HepG2 (cell line): ENCODE data around the gene TP73. TPM values are rescaled to one million over a fixed set of nuclear protein-coding genes. Genes with fewer than 3 reads are reported as not detected.

Source experiments
- CREB1 ChIP-seq, 2 experiments: fragments of 450-650 bp in 1 of 2; IDR thresholded peaks; 2 replicates each; pipeline ENCODE4 v1.6.1; 2016 to 2017; ENCODE audit warnings: control low read depth in 1 of 2, mild to moderate bottlenecking in 1 of 2, missing compliant biosample characterization in 1 of 2, missing genetic modification characterization in 1 of 2
- HCFC1 ChIP-seq: fragments of 150-350 bp; IDR thresholded peaks from 2 replicates; pipeline ENCODE4 v1.6.1; 2014; ENCODE audit warnings: low read depth, low read length
- SPEN ChIP-seq: sonication (generic); formaldehyde crosslinking; IDR thresholded peaks from 2 replicates; pipeline ENCODE4 v1.5.1; 2020; ENCODE audit warnings: low read depth, mild to moderate bottlenecking, missing genetic modification reagents
- ZNF558 ChIP-seq: sonication (generic); formaldehyde crosslinking; IDR thresholded peaks from 2 replicates; pipeline ENCODE4 v1.9.0; 2022; ENCODE audit warnings: mild to moderate bottlenecking, missing genetic modification reagents, borderline replicate concordance
- ZNF564 ChIP-seq: sonication (generic); formaldehyde crosslinking; IDR thresholded peaks from 2 replicates; pipeline ENCODE4 v1.8.1; 2023; ENCODE audit warnings: mild to moderate bottlenecking, missing genetic modification reagents
- ZNF644 ChIP-seq: IDR thresholded peaks from 2 replicates; pipeline ENCODE4 v1.6.1; 2016; ENCODE audit warnings: low read depth
- ZNF775 ChIP-seq: sonication (generic); formaldehyde crosslinking; IDR thresholded peaks from 2 replicates; pipeline ENCODE4 v1.4.0; 2020; ENCODE audit warnings: missing genetic modification reagents, mild to moderate bottlenecking, moderate library complexity, borderline replicate concordance
- polyA plus RNA-seq, 8 experiments: library from polyadenylated mRNA; depleted of rRNA in 3 of 8; stranded (reverse) in 7 of 8; unstranded in 1 of 8; fragments of >200 nt; fragmentation: Illumina TruSeq in 4 of 8; extraction: Trizol in 4 of 8; gene quantifications; 2 replicates each; pipeline versions ENCODE4 v1.2.1 to v1.2.3, GENCODE V29; 2011 to 2016; ENCODE audit warnings: low read depth in 4 of 8, missing spikeins in 1 of 8, mixed read lengths in 1 of 8; ENCODE audit not compliant: insufficient read depth in 1 of 8
- total RNA-seq, 5 experiments: library from RNA; depleted of rRNA; stranded (reverse); fragments of >200 nt; fragmentation: Illumina TruSeq; extraction: Trizol; gene quantifications; 2 replicates each; pipeline ENCODE4 v1.2.3, GENCODE V29; 2016; ENCODE audit warnings: low read depth in 1 of 5
- TF ChIP-seq, protein P1 (sequence below): sonication (generic); formaldehyde crosslinking; IDR thresholded peaks from 2 replicates; pipeline ENCODE4 v1.4.0; 2020; ENCODE audit warnings: mild to moderate bottlenecking, missing genetic modification reagents, borderline replicate concordance
- TF ChIP-seq, protein P2 (sequence below): sonication (generic); formaldehyde crosslinking; IDR thresholded peaks from 2 replicates; pipeline ENCODE4 v1.9.0; 2022; ENCODE audit warnings: missing genetic modification reagents, mild to moderate bottlenecking, borderline replicate concordance
- TF ChIP-seq, protein P3 (sequence below): sonication (generic); formaldehyde crosslinking; IDR thresholded peaks from 2 replicates; pipeline ENCODE4 v1.8.1; 2023; ENCODE audit warnings: mild to moderate bottlenecking, missing genetic modification reagents
- TF ChIP-seq, protein P4 (sequence below): sonication (generic); formaldehyde crosslinking; IDR thresholded peaks from 2 replicates; pipeline ENCODE4 v1.5.1; 2020; ENCODE audit warnings: mild to moderate bottlenecking, missing genetic modification reagents, moderate library complexity
- TF ChIP-seq, protein P5 (sequence below): sonication (generic); formaldehyde crosslinking; conservative IDR thresholded peaks from 2 replicates; pipeline ENCODE4 v1.8.0; 2022; ENCODE audit warnings: missing genetic modification reagents

TP73 gene
- total and polyA plus RNA-seq, 2 of the 13 experiments (the other 11 are each of a cell fraction or from before 2014, with no cell fraction given) = 0.49 to 1.1 TPM

DNA sequence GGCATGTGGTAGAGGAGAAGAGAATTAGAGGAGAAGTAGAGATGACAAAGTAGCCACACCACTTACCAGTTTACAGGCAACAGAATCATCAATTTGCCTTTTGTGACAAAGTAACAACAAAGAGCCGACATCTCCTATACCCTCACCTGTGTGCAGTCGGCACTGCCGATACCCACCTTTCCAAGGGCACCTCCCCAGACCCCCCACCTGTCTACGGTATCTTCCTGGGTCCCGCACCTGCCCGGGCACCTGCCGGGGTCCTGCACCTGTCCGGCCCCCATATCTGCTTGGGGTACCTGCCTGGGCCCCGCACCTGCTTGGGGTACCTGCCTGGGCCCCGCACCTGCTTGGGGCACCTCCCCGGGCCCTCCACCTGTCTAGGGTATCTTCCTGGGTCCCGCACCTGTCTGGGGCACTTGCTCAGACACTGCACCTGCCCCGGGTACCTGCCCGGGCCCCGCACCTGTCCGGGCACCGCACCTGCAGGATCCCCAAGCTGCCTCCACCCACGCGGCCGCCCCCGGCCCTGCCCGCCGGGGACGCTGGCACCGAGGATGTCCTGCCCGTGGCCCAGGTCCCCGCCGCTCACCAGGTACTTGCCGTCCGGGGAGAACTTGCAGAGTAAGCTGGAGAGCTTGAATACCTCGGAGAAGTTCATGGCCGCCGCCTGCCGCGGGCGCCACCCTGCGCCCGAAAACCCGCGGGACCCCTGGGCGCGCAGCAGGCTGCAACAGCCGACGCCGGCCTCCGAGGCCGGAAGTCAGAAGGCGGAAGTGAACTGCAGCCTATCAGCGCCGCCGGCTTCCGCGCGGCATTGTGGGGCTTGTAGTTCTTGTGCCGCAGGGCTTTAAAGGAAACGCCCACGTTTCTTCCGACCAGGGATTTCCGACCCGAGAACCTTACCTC lies 2.7 kb upstream of the TP73 start, which contains the start of gene WRAP73 (continued):
- TF ChIP-seq CREB1 (IDR thresholded peaks at IDR 0.05) (peak; percentile 54), CREB1 (CRISPR knock-in tag; IDR thresholded peaks at IDR 0.05) (peak; percentile 71; the same call in 1 of the 2 replicates), HCFC1 (peak; percentile 90), ZNF564 (CRISPR knock-in tag) (no peak), SPEN (CRISPR knock-in tag) (peak; percentile 67), ZNF775 (CRISPR knock-in tag) (no peak), ZNF558 (CRISPR knock-in tag) (no peak), ZNF644 (no peak)
- TF ChIP-seq, protein P1, sequence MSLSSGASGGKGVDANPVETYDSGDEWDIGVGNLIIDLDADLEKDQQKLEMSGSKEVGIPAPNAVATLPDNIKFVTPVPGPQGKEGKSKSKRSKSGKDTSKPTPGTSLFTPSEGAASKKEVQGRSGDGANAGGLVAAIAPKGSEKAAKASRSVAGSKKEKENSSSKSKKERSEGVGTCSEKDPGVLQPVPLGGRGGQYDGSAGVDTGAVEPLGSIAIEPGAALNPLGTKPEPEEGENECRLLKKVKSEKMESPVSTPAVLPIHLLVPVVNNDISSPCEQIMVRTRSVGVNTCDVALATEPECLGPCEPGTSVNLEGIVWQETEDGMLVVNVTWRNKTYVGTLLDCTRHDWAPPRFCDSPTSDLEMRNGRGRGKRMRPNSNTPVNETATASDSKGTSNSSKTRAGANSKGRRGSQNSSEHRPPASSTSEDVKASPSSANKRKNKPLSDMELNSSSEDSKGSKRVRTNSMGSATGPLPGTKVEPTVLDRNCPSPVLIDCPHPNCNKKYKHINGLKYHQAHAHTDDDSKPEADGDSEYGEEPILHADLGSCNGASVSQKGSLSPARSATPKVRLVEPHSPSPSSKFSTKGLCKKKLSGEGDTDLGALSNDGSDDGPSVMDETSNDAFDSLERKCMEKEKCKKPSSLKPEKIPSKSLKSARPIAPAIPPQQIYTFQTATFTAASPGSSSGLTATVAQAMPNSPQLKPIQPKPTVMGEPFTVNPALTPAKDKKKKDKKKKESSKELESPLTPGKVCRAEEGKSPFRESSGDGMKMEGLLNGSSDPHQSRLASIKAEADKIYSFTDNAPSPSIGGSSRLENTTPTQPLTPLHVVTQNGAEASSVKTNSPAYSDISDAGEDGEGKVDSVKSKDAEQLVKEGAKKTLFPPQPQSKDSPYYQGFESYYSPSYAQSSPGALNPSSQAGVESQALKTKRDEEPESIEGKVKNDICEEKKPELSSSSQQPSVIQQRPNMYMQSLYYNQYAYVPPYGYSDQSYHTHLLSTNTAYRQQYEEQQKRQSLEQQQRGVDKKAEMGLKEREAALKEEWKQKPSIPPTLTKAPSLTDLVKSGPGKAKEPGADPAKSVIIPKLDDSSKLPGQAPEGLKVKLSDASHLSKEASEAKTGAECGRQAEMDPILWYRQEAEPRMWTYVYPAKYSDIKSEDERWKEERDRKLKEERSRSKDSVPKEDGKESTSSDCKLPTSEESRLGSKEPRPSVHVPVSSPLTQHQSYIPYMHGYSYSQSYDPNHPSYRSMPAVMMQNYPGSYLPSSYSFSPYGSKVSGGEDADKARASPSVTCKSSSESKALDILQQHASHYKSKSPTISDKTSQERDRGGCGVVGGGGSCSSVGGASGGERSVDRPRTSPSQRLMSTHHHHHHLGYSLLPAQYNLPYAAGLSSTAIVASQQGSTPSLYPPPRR (CRISPR knock-in tag) = no peak
- TF ChIP-seq, protein P2, sequence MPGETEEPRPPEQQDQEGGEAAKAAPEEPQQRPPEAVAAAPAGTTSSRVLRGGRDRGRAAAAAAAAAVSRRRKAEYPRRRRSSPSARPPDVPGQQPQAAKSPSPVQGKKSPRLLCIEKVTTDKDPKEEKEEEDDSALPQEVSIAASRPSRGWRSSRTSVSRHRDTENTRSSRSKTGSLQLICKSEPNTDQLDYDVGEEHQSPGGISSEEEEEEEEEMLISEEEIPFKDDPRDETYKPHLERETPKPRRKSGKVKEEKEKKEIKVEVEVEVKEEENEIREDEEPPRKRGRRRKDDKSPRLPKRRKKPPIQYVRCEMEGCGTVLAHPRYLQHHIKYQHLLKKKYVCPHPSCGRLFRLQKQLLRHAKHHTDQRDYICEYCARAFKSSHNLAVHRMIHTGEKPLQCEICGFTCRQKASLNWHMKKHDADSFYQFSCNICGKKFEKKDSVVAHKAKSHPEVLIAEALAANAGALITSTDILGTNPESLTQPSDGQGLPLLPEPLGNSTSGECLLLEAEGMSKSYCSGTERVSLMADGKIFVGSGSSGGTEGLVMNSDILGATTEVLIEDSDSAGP (CRISPR knock-in tag) = peak; percentile 79
- TF ChIP-seq, protein P3, sequence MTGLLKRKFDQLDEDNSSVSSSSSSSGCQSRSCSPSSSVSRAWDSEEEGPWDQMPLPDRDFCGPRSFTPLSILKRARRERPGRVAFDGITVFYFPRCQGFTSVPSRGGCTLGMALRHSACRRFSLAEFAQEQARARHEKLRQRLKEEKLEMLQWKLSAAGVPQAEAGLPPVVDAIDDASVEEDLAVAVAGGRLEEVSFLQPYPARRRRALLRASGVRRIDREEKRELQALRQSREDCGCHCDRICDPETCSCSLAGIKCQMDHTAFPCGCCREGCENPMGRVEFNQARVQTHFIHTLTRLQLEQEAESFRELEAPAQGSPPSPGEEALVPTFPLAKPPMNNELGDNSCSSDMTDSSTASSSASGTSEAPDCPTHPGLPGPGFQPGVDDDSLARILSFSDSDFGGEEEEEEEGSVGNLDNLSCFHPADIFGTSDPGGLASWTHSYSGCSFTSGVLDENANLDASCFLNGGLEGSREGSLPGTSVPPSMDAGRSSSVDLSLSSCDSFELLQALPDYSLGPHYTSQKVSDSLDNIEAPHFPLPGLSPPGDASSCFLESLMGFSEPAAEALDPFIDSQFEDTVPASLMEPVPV (CRISPR knock-in tag) = no peak
- TF ChIP-seq, protein P4, sequence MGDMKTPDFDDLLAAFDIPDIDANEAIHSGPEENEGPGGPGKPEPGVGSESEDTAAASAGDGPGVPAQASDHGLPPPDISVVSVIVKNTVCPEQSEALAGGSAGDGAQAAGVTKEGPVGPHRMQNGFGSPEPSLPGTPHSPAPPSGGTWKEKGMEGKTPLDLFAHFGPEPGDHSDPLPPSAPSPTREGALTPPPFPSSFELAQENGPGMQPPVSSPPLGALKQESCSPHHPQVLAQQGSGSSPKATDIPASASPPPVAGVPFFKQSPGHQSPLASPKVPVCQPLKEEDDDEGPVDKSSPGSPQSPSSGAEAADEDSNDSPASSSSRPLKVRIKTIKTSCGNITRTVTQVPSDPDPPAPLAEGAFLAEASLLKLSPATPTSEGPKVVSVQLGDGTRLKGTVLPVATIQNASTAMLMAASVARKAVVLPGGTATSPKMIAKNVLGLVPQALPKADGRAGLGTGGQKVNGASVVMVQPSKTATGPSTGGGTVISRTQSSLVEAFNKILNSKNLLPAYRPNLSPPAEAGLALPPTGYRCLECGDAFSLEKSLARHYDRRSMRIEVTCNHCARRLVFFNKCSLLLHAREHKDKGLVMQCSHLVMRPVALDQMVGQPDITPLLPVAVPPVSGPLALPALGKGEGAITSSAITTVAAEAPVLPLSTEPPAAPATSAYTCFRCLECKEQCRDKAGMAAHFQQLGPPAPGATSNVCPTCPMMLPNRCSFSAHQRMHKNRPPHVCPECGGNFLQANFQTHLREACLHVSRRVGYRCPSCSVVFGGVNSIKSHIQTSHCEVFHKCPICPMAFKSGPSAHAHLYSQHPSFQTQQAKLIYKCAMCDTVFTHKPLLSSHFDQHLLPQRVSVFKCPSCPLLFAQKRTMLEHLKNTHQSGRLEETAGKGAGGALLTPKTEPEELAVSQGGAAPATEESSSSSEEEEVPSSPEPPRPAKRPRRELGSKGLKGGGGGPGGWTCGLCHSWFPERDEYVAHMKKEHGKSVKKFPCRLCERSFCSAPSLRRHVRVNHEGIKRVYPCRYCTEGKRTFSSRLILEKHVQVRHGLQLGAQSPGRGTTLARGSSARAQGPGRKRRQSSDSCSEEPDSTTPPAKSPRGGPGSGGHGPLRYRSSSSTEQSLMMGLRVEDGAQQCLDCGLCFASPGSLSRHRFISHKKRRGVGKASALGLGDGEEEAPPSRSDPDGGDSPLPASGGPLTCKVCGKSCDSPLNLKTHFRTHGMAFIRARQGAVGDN = peak; percentile 80
- TF ChIP-seq, protein P5, sequence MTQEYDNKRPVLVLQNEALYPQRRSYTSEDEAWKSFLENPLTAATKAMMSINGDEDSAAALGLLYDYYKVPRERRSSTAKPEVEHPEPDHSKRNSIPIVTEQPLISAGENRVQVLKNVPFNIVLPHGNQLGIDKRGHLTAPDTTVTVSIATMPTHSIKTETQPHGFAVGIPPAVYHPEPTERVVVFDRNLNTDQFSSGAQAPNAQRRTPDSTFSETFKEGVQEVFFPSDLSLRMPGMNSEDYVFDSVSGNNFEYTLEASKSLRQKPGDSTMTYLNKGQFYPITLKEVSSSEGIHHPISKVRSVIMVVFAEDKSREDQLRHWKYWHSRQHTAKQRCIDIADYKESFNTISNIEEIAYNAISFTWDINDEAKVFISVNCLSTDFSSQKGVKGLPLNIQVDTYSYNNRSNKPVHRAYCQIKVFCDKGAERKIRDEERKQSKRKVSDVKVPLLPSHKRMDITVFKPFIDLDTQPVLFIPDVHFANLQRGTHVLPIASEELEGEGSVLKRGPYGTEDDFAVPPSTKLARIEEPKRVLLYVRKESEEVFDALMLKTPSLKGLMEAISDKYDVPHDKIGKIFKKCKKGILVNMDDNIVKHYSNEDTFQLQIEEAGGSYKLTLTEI (CRISPR knock-in tag) = no peak
